SJCRH30 (cell line): Measurements from ENCODE around the gene WLS. TPM values are rescaled to one million over a fixed set of nuclear protein-coding genes. Genes with fewer than 3 reads are reported as not detected.

Experiments
- DNase-seq, 2 experiments: peaks; one replicate each; pipeline ENCODE4 v3.0.0-alpha.2; 2015 to 2020
- H3K27ac ChIP-seq: fragments of 250-450 bp; sonication (Bioruptor Pico); 2 replicates; pipeline ENCODE4 v1.5.1; 2020; ENCODE audit warnings: mild to moderate bottlenecking, moderate library complexity
- H3K27me3 ChIP-seq: fragments of 250-450 bp; sonication (Bioruptor Pico); 2 replicates; pipeline ENCODE4 v1.5.1; 2020; ENCODE audit warnings: mild to moderate bottlenecking, moderate library complexity
- H3K36me3 ChIP-seq: fragments of 250-450 bp; sonication (Bioruptor Pico); 2 replicates; pipeline ENCODE4 v1.5.1; 2020; ENCODE audit warnings: mild to moderate bottlenecking, moderate library complexity
- H3K4me1 ChIP-seq: fragments of 250-450 bp; sonication (Bioruptor Pico); 2 replicates; pipeline ENCODE4 v1.5.1; 2020; ENCODE audit warnings: mild to moderate bottlenecking, moderate library complexity
- H3K4me3 ChIP-seq: fragments of 250-450 bp; sonication (Bioruptor Pico); 2 replicates; pipeline ENCODE4 v1.5.1; 2020; ENCODE audit warnings: mild to moderate bottlenecking, moderate library complexity
- H3K9me3 ChIP-seq: fragments of 250-450 bp; sonication (Bioruptor Pico); replicated peaks from 2 replicates; pipeline ENCODE4 v1.5.1; 2020; ENCODE audit warnings: mild to moderate bottlenecking, moderate library complexity
- total RNA-seq: library from RNA; depleted of rRNA; stranded (reverse); fragments of >200 nt; shearing (Covaris generic); gene quantifications from 2 replicates; pipeline ENCODE4 v1.2.3, GENCODE V29; 2014; rRNA removed

The WLS gene
- total RNA-seq, 1 experiment from 2014 or later = 43.2 TPM

GRCh38 chr1:68103011-68103545, 129.2 kb downstream of the WLS start:
- H3K36me3 ChIP-seq = no peaks in the 10 kb centered on the region
- no peak for DNase-seq
- no peak overlapping the region; the same call in 1 of the 2 replicates for H3K27ac ChIP-seq
- no peaks in the 10 kb centered on the region for H3K9me3 ChIP-seq
- H3K4me1 ChIP-seq = peaks cover 16% of the 10 kb centered on the region
- H3K4me3 ChIP-seq = no peak overlapping the region
- no peaks in the 10 kb centered on the region for H3K27me3 ChIP-seq

DNA sequence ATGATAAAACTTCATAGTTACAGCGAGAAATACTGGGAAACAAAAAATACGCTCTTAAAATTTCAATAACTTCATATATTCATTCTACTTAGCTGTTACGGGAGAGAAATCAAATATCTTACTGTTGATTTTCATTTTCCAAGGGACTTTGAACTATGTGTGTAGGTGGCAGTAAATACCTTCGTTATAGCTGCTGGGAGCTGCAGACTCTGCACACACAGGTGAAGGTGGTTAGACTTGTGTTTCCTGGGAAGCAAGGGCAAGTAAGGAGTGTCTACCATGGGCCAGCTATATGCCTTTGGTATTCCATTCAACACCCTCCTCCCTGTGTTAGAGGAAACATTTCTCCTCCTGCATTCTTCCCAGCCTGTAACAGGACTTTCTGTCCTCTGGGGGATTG, 130.5 kb downstream of the WLS start:
- DNase-seq = no peak
- Histone ChIP-seq H3K4me3 (no peak overlapping the region), H3K27me3 (no peaks in the 10 kb centered on the region), H3K4me1 (peaks cover 16% of the 10 kb centered on the region), H3K36me3 (no peaks in the 10 kb centered on the region), H3K9me3 (no peaks in the 10 kb centered on the region), H3K27ac (no peak overlapping the region)

GRCh38 chr1:68100571-68100970, 131.8 kb downstream of the WLS start:
- no peak for DNase-seq
- H3K4me1 ChIP-seq = peaks cover 16% of the 10 kb centered on the region
- no peaks in the 10 kb centered on the region for H3K36me3 ChIP-seq
- H3K9me3 ChIP-seq = no peaks in the 10 kb centered on the region
- no peak overlapping the region for H3K4me3 ChIP-seq
- H3K27ac ChIP-seq = no peak overlapping the region
- no peaks in the 10 kb centered on the region for H3K27me3 ChIP-seq

- no peak for DNase-seq
- no peaks in the 10 kb centered on the region for H3K27me3 ChIP-seq
- no peaks in the 10 kb centered on the region for H3K36me3 ChIP-seq
Observed at GRCh38 chr1:68093737-68094136, 138.6 kb downstream of the WLS start.

DNA sequence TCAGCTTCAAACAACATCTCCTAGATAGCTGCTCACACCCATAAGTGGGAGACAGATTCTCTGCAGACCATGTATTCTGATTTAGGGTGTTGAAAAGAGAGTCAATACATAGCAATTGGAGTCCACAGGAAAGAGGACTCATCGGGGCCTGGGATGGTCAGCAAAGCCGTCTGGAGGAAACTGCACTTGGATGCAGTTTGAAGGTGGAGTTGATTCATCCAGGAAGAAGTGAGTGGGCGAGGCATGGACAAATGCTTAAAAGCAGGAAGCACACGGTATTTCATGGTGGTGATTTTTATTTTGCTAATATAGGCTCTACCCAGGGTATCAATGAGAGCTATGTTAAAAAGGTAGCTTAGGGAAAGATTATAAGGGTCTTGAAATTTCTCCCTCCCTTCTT, 145.1 kb downstream of the WLS start:
- H3K27ac ChIP-seq = no peak overlapping the region
- H3K4me3 ChIP-seq = no peak overlapping the region
- H3K4me1 ChIP-seq = no peaks in the 10 kb centered on the region
- no peaks in the 10 kb centered on the region for H3K9me3 ChIP-seq
- no peaks in the 10 kb centered on the region for H3K27me3 ChIP-seq
- no peaks in the 10 kb centered on the region for H3K36me3 ChIP-seq
- no peak for DNase-seq

More at GRCh38 chr1:68093737-68094136, 138.6 kb downstream of the WLS start:
- no peak overlapping the region for H3K4me3 ChIP-seq
- H3K9me3 ChIP-seq = no peaks in the 10 kb centered on the region
- no peak overlapping the region for H3K27ac ChIP-seq
- no peaks in the 10 kb centered on the region for H3K4me1 ChIP-seq

DNA sequence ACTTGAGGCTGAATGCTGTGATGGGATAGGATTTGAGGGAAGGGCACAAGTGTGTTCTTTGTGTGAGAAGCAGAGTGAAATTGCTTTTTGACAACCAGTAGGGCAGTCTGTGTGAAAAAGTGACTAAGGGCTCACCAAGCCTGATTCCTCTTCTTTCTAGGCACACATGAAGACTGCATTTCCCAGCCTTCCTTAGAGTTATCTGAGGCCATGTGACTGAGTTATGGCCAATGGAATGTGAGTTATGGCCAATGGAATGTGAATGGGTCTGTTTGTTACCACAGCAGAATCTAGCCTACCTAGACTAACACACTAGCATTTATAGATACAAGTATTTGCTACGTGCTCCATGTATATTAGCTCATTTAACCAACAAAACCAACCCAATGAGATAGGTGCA, 146.6 kb downstream of the WLS start:
- no peak overlapping the region for H3K27ac ChIP-seq
- no peak for DNase-seq
- no peaks in the 10 kb centered on the region for H3K27me3 ChIP-seq
- no peaks in the 10 kb centered on the region for H3K36me3 ChIP-seq
- H3K4me1 ChIP-seq = no peaks in the 10 kb centered on the region
- H3K4me3 ChIP-seq = no peak overlapping the region
- no peaks in the 10 kb centered on the region for H3K9me3 ChIP-seq

DNA sequence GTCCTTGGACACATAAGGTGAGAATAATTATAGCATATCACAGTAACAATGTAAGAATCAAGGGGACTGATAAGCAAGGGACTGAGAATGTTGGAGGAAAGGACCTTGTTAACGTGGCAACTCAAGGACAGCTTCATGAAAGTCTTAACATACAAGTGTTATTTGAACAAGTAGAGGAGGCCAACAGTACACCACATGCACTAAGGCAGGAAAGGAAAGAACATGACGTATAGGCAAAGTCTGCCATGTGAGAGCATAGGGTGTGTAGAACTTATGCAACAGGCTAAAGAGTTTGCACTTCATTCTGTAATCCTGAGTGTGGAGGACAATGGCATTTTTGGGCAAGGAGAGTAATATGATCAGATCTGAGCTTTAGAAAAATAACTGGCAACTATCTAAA, 148.6 kb downstream of the WLS start:
- no peaks in the 10 kb centered on the region for H3K27me3 ChIP-seq
- H3K27ac ChIP-seq = no peak overlapping the region
- DNase-seq = no peak
- H3K9me3 ChIP-seq = no peaks in the 10 kb centered on the region
- H3K4me1 ChIP-seq = no peaks in the 10 kb centered on the region
- no peaks in the 10 kb centered on the region for H3K36me3 ChIP-seq
- H3K4me3 ChIP-seq = no peak overlapping the region

GRCh38 chr1:68081775-68082283, 150.5 kb downstream of the WLS start:
- Histone ChIP-seq H3K36me3 (no peaks in the 10 kb centered on the region), H3K27me3 (no peaks in the 10 kb centered on the region), H3K4me3 (no peak overlapping the region), H3K9me3 (no peaks in the 10 kb centered on the region), H3K4me1 (no peaks in the 10 kb centered on the region), H3K27ac (no peak overlapping the region)
- no peak for DNase-seq

GRCh38 chr1:68078647-68079046, 153.7 kb downstream of the WLS start:
- no peak for DNase-seq
- H3K27me3 ChIP-seq = no peaks in the 10 kb centered on the region
- H3K27ac ChIP-seq = no peak overlapping the region
- H3K4me3 ChIP-seq = no peak overlapping the region
- no peaks in the 10 kb centered on the region for H3K4me1 ChIP-seq
- no peaks in the 10 kb centered on the region for H3K36me3 ChIP-seq
- no peaks in the 10 kb centered on the region for H3K9me3 ChIP-seq

Other genes with a start within 250 kb of the WLS start
- 0.41 and 0.42 TPM in 2 replicates for gene DIRAS3, start 181.9 kb downstream of the WLS start, total RNA-seq
- 0.06 and 0.13 TPM in 2 replicates for gene RPE65, start 217.4 kb upstream of the WLS start, total RNA-seq